Smooth muscle cell (in vitro differentiated cells): ENCODE measurements around the gene PCMT1. TPM values are rescaled to one million over a fixed set of nuclear protein-coding genes. Genes with fewer than 3 reads are reported as not detected.

Source experiments
- DNase-seq: peaks from one replicate; lab custom pipeline; 2025; ENCODE audit not compliant: unreplicated experiment; lab: John Stamatoyannopoulos, UW
- H2AFZ ChIP-seq: fragments of 200-600 bp; sonication (generic); 2 replicates; pipeline ENCODE4 v1.6.0; 2016; ENCODE audit warnings: antibody characterized with exemption, low read depth, mild to moderate bottlenecking
- H3F3A ChIP-seq: fragments of 200-600 bp; sonication (generic); 2 replicates; pipeline ENCODE4 v1.6.0; 2017; ENCODE audit warnings: antibody characterized with exemption, low read depth
- H3K27ac ChIP-seq: fragments of 200-600 bp; sonication (generic); 2 replicates; pipeline ENCODE4 v1.5.1; 2016; ENCODE audit warnings: low read depth, mild to moderate bottlenecking
- H3K27me3 ChIP-seq: fragments of 200-600 bp; sonication (generic); 2 replicates; pipeline ENCODE4 v1.6.1; 2016; ENCODE audit warnings: low read depth, mild to moderate bottlenecking
- H3K36me3 ChIP-seq: fragments of 200-600 bp; sonication (generic); 2 replicates; pipeline ENCODE4 v1.5.1; 2016; ENCODE audit warnings: low read depth
- H3K4me1 ChIP-seq: fragments of 200-600 bp; sonication (generic); 2 replicates; pipeline ENCODE4 v1.5.1; 2016; ENCODE audit warnings: low read depth
- H3K4me2 ChIP-seq: fragments of 200-600 bp; sonication (generic); 2 replicates; pipeline ENCODE4 v1.6.0; 2016; ENCODE audit warnings: mild to moderate bottlenecking
- H3K4me3 ChIP-seq: fragments of 200-600 bp; sonication (generic); 2 replicates; pipeline ENCODE4 v1.5.1; 2016; ENCODE audit warnings: mild to moderate bottlenecking
- H3K79me2 ChIP-seq: fragments of 200-600 bp; sonication (generic); 2 replicates; pipeline ENCODE4 v1.6.0; 2016; ENCODE audit warnings: low read depth, mild to moderate bottlenecking
- H3K9ac ChIP-seq: fragments of 200-600 bp; sonication (generic); 2 replicates; pipeline ENCODE4 v1.6.0; 2016; ENCODE audit warnings: low read depth
- H3K9me3 ChIP-seq: fragments of 200-600 bp; sonication (generic); replicated peaks from 2 replicates; pipeline ENCODE4 v1.5.1; 2016; ENCODE audit warnings: low read depth
- H4K20me1 ChIP-seq: fragments of 200-600 bp; sonication (generic); 2 replicates; pipeline ENCODE4 v1.6.0; 2016; ENCODE audit warnings: low read depth
- WGBS: methylation state at CpG from one replicate; pipeline ENCODE4 v1.1.7; 2016; ENCODE audit warnings: low lambda C conversion rate; 5-methylcytosine and 5-hydroxymethylcytosine counted together
- polyA plus RNA-seq: library from polyadenylated mRNA; unstranded; fragments of >200 nt; fragmentation: Nextera tagmentation; extraction: Ambion mirVana; gene quantifications from 2 replicates; pipeline ENCODE4 v1.2.1, GENCODE V29; 2016
- total RNA-seq: library from RNA; depleted of rRNA; stranded (reverse); fragments of >200 nt; gene quantifications from 2 replicates; pipeline ENCODE4 v1.2.3, GENCODE V29; 2014
- TF ChIP-seq, protein P1 (sequence below): fragments of 200-600 bp; sonication (generic); IDR thresholded peaks from 2 replicates; pipeline ENCODE4 v1.5.1; 2017; ENCODE audit warnings: borderline replicate concordance, mild to moderate bottlenecking, antibody characterized with exemption; ENCODE audit not compliant: insufficient read depth, poor library complexity, severe bottlenecking

The PCMT1 gene
- total and polyA plus RNA-seq, 2 experiments from 2014 or later, result 97.9 to 139 TPM

DNA sequence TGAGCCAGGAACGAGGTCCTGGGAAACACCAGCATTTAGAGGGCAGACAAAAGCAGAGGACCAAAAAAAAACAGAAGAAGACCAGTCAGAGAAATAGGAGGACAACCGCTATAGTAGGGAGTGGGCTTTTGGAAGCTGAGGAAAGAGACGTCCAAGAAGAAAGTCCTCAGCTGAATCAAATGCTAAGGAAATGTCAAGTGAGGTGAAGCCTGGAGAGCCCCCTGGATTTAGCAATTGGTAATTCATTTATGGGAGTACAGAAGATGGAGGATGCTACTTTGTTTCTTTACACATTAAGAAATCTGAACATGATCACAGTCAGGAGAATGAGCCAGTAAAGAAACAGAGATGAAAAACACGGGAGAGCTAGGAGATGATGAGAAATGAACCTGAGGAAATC, 73.5 kb downstream of the PCMT1 start:
- no peak overlapping the region for H3K4me3 ChIP-seq
- no peak overlapping the region for H3K27ac ChIP-seq
- no peak for DNase-seq
- H3K9me3 ChIP-seq, result no peaks in the 10 kb centered on the region
- no peaks in the 10 kb centered on the region for H3F3A ChIP-seq
- H3K27me3 ChIP-seq, result no peaks in the 10 kb centered on the region
- no peaks in the 10 kb centered on the region for H3K79me2 ChIP-seq
- H3K36me3 ChIP-seq, result no peaks in the 10 kb centered on the region
- TF ChIP-seq, protein P1, sequence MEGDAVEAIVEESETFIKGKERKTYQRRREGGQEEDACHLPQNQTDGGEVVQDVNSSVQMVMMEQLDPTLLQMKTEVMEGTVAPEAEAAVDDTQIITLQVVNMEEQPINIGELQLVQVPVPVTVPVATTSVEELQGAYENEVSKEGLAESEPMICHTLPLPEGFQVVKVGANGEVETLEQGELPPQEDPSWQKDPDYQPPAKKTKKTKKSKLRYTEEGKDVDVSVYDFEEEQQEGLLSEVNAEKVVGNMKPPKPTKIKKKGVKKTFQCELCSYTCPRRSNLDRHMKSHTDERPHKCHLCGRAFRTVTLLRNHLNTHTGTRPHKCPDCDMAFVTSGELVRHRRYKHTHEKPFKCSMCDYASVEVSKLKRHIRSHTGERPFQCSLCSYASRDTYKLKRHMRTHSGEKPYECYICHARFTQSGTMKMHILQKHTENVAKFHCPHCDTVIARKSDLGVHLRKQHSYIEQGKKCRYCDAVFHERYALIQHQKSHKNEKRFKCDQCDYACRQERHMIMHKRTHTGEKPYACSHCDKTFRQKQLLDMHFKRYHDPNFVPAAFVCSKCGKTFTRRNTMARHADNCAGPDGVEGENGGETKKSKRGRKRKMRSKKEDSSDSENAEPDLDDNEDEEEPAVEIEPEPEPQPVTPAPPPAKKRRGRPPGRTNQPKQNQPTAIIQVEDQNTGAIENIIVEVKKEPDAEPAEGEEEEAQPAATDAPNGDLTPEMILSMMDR, result no peak
- no peaks in the 10 kb centered on the region for H4K20me1 ChIP-seq
- no peak overlapping the region for H2AFZ ChIP-seq
- H3K4me2 ChIP-seq, result no peak overlapping the region
- 96% methylated on average over 4 of the region's 4 CpGs for WGBS
- no peak overlapping the region for H3K9ac ChIP-seq
- no peaks in the 10 kb centered on the region for H3K4me1 ChIP-seq

DNA sequence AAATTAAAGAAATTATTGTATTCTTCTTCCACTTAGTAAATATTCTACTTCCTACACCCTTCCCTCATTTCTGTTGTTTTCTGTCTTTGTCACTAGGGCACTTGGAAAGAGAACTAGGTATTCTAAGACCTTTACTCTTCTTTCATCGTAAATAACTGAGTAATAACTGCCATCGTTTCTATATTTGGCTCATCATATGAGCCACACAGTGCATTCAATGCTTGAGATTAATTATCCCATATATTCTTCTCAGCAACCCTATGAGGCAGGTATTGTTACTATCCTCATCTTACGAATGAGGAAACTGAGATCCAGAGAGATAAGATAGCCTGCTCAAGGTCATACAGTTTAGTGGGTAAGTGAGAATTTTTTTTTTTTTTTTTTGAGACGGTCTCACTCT, 75.8 kb downstream of the PCMT1 start:
- Histone ChIP-seq H2AFZ (no peak overlapping the region), H4K20me1 (no peaks in the 10 kb centered on the region), H3K36me3 (no peaks in the 10 kb centered on the region), H3K4me3 (no peak overlapping the region), H3K4me1 (no peaks in the 10 kb centered on the region), H3K9ac (no peak overlapping the region), H3K27me3 (no peaks in the 10 kb centered on the region), H3K9me3 (no peaks in the 10 kb centered on the region), H3F3A (no peaks in the 10 kb centered on the region), H3K79me2 (no peaks in the 10 kb centered on the region), H3K27ac (no peak overlapping the region), H3K4me2 (no peak overlapping the region)
- WGBS, result 94% methylated on average over 4 of the region's 4 CpGs
- DNase-seq, result no peak
- TF ChIP-seq, protein P1, result no peak

DNA sequence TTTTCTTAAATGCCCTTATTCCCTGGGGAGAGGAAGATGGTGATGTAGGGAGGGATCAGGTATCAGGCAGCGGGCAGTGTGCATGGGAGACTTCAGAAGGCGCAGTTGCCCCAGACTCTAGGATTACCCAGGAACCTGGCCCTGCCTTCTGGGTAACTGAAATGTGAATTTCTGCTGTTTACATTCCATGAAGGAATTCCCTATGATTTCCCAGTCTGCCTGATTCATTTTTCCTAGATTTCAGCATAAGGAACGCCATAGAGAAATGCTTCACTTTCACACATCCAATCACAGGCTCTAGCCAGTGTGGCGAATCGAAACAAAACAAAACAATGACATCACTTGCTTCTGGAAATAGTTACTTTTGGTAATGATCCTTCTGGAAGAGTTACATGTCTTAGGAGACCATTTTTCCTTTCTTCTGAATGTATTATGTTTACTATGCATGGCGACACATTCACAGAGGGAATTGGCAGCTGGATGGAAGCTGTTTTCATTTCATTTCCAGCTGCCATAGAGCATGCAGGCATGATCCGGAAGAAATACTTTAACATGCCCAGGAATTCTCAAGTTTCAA, 81.3 kb downstream of the PCMT1 start:
- Histone ChIP-seq H3K9ac (no peak overlapping the region), H4K20me1 (peaks cover 6% of the 10 kb centered on the region), H3K27me3 (no peaks in the 10 kb centered on the region), H3K4me3 (no peak overlapping the region), H3K9me3 (no peaks in the 10 kb centered on the region), H3F3A (no peaks in the 10 kb centered on the region), H3K36me3 (peaks cover 5% of the 10 kb centered on the region), H3K4me2 (no peak overlapping the region), H3K27ac (no peak overlapping the region), H3K4me1 (no peaks in the 10 kb centered on the region), H3K79me2 (no peaks in the 10 kb centered on the region), H2AFZ (no peak overlapping the region)
- DNase-seq, result no peak
- TF ChIP-seq, protein P1, result no peak
- 97% methylated on average over 7 of the region's 7 CpGs for WGBS

DNA sequence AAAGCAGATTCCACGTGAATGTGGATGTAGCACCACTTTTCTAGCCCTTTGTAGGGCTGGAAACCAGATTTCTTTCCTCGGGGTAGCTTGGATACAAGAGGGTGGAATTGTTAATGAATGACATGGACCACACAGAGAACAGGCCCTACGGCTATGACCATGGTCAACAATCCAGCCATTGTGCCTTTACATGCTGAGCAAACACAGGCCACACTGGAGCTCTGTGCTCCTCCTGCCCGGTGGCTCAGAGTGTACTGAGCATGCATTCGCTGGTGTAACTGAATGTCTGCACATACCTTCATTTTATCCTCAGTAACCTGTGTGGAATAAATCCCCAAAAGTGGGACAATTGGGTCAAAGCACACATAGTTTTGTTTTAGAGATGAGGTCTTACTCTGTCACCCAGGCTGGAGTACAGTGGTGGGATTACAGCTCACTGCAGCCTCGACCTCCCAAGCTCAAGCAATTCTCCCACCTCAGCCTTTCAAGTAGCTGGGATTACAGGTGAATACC, 81.8 kb downstream of the PCMT1 start:
- peaks cover 6% of the 10 kb centered on the region for H4K20me1 ChIP-seq
- no peak overlapping the region for H3K4me2 ChIP-seq
- no peaks in the 10 kb centered on the region for H3K79me2 ChIP-seq
- no peaks in the 10 kb centered on the region for H3F3A ChIP-seq
- 89% methylated on average over 6 of the region's 6 CpGs for WGBS
- H3K4me1 ChIP-seq, result no peaks in the 10 kb centered on the region
- DNase-seq, result no peak
- H3K4me3 ChIP-seq, result no peak overlapping the region
- no peaks in the 10 kb centered on the region for H3K9me3 ChIP-seq
- no peak overlapping the region for H3K27ac ChIP-seq
- no peaks in the 10 kb centered on the region for H3K27me3 ChIP-seq
- no peak overlapping the region for H2AFZ ChIP-seq
- peaks cover 5% of the 10 kb centered on the region for H3K36me3 ChIP-seq
- no peak overlapping the region for H3K9ac ChIP-seq
- TF ChIP-seq, protein P1, result no peak
